ENCODE data around the gene EME2.
"Not testable (repeated sequence)": the region's sequence is repeated elsewhere in the genome, so short reads cannot be mapped to it uniquely, and the experiment has no call there.

The EME2 gene

GRCh38 chr16:1792836-1793577 lies 20.4 kb downstream of the EME2 start:
- no peak for DNase-seq

- DNase-seq = no peak
Observed at GRCh38 chr16:1793578-1794220, 21.1 kb downstream of the EME2 start, which contains the start of gene IGFALS. IGFALS (minus strand) TSS chr16:1793705; CDS start chr16:1793652, 53 bp downstream.

GRCh38 chr16:1794221-1794871 lies 21.7 kb downstream of the EME2 start:
- DNase-seq = no peak

- DNase-seq = no peak
Observed at GRCh38 chr16:1794908-1795666, 22.5 kb downstream of the EME2 start.

GRCh38 chr16:1799263-1799662 lies 26.7 kb downstream of the EME2 start:
- DNase-seq = not testable (repeated sequence)

GRCh38 chr16:1800701-1801100 lies 28.1 kb downstream of the EME2 start:
- DNase-seq = no peak

GRCh38 chr16:1807626-1808025 lies 35.0 kb downstream of the EME2 start:
- DNase-seq = no peak

GRCh38 chr16:1808691-1809090 lies 36.1 kb downstream of the EME2 start:
- DNase-seq = no peak

GRCh38 chr16:1809281-1809801 lies 36.7 kb downstream of the EME2 start:
- DNase-seq = no peak

GRCh38 chr16:1810106-1810505 lies 37.5 kb downstream of the EME2 start:
- no peak for DNase-seq

GRCh38 chr16:1810536-1810935 lies 37.9 kb downstream of the EME2 start:
- no peak for DNase-seq

- peak in 2 of 4 experiments; percentile 24 to 55 for DNase-seq
Observed at GRCh38 chr16:1812732-1813163, 40.1 kb downstream of the EME2 start.

- no peak for DNase-seq
Observed at GRCh38 chr16:1815461-1815860, 42.9 kb downstream of the EME2 start.

- no peak for DNase-seq
Observed at GRCh38 chr16:1816396-1817275, 44.0 kb downstream of the EME2 start.

GRCh38 chr16:1817276-1817589 lies 44.6 kb downstream of the EME2 start:
- DNase-seq = no peak

GRCh38 chr16:1817716-1818115 lies 45.1 kb downstream of the EME2 start:
- DNase-seq = no peak

- no peak for DNase-seq
Observed at GRCh38 chr16:1818204-1818872, 45.7 kb downstream of the EME2 start.

- DNase-seq = no peak
Observed at GRCh38 chr16:1818873-1819525, 46.4 kb downstream of the EME2 start.

GRCh38 chr16:1819611-1820010 lies 47.0 kb downstream of the EME2 start:
- DNase-seq = no peak

- DNase-seq = no peak
Observed at GRCh38 chr16:1820096-1820945, 47.7 kb downstream of the EME2 start.
